PC-3 (cell line): Measurements from ENCODE around the gene UMPS.

Experiments used
- EZH2phosphoT487 ChIP-seq: fragments of 300-600 bp; sonication (generic); IDR thresholded peaks from 2 replicates; pipeline ENCODE4 v1.6.1; 2018; ENCODE audit warnings: mild to moderate bottlenecking, antibody characterized with exemption, low read length, borderline replicate concordance
- TF ChIP-seq, protein P1 (sequence below): fragments of 300-600 bp; sonication (generic); conservative IDR thresholded peaks from 2 replicates; pipeline ENCODE4 v1.5.1; 2017; ENCODE audit warnings: antibody characterized with exemption, low read depth, mild to moderate bottlenecking, low read length

DNA sequence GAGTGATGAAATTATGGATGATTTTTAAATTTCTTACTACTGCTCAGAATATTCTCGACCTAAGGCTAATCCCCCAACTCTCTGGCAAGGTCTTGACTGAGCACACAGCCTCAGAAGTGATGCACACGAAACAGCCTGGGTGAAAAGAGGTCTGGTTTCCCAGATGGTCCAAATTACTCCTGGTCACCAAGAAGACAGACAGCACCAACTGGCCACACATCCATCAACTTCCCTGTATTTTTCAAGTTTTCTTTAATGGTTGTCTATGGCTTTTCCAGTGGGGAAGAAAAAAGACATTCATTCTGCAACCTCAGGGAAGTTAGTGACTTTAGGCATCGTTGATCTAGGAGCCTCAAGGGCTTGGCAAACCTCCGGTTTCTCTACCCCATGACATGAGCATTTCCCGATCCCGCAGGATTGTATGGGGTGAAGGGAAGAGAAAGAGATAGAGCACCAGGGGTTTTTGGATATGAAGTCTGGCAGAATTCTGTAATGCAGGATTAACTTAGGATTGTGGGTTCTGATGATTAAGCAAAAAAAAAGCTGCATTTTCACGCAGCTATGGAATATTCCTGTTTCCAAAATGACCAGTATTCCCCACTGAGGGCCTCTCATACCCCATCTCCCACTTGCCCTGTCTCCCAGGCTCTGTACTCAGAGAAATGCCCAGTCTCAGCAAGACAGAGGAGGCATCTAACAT, 62.2 kb downstream of the UMPS start:
- TF ChIP-seq, protein P1, sequence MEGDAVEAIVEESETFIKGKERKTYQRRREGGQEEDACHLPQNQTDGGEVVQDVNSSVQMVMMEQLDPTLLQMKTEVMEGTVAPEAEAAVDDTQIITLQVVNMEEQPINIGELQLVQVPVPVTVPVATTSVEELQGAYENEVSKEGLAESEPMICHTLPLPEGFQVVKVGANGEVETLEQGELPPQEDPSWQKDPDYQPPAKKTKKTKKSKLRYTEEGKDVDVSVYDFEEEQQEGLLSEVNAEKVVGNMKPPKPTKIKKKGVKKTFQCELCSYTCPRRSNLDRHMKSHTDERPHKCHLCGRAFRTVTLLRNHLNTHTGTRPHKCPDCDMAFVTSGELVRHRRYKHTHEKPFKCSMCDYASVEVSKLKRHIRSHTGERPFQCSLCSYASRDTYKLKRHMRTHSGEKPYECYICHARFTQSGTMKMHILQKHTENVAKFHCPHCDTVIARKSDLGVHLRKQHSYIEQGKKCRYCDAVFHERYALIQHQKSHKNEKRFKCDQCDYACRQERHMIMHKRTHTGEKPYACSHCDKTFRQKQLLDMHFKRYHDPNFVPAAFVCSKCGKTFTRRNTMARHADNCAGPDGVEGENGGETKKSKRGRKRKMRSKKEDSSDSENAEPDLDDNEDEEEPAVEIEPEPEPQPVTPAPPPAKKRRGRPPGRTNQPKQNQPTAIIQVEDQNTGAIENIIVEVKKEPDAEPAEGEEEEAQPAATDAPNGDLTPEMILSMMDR, result no peak
- TF ChIP-seq EZH2phosphoT487, result no peak
